SK-N-SH (cell line): Measurements from ENCODE around the gene TOR1A. TPM values are rescaled to one million over a fixed set of nuclear protein-coding genes. Genes with fewer than 3 reads are reported as not detected.

Source experiments
- CTCF ChIA-PET: fragments of 300-600, 350-600 bp; formaldehyde crosslinking; extraction: SDS; loops from one replicate; lab custom pipeline; 2021; lab: Yijun Ruan, JAX
- POLR2A ChIA-PET: fragments of 350-600 bp; sonication (Branson Sonifier 250); formaldehyde crosslinking; extraction: SDS; loops from one replicate; lab custom pipeline; 2020; ENCODE audit warnings: antibody characterized with exemption, inconsistent platforms; lab: Yijun Ruan, JAX
- DNase-seq: peaks from one replicate; pipeline ENCODE4 v3.0.0; 2012
- H2AFZ ChIP-seq: fragments of 200-600 bp; sonication (generic); 2 replicates; pipeline ENCODE4 v1.8.1; 2016; ENCODE audit warnings: antibody characterized with exemption, mild to moderate bottlenecking, low read depth
- H3F3A ChIP-seq: fragments of 200-600 bp; sonication (generic); replicated peaks from 2 replicates; pipeline ENCODE3; 2016; ENCODE audit warnings: antibody characterized with exemption, mild to moderate bottlenecking; ENCODE audit not compliant: insufficient read depth
- H3K27ac ChIP-seq, 2 experiments: fragments of 200-500 bp in 1 of 2; fragments of 200-600 bp in 1 of 2; sonication (Bioruptor generic) in 1 of 2; sonication (generic), shearing (Covaris generic) in 1 of 2; 2 replicates each; pipeline versions ENCODE4 v1.5.1 to v1.6.1; 2014 to 2016; ENCODE audit warnings: low read depth in 2 of 2, inconsistent platforms in 1 of 2, low read length in 1 of 2, mild to moderate bottlenecking in 1 of 2, mixed read lengths in 1 of 2
- H3K27me3 ChIP-seq: fragments of 200-600 bp; sonication (generic), shearing (Covaris generic); 2 replicates; pipeline ENCODE4 v1.6.1; 2016; ENCODE audit warnings: mixed run types; ENCODE audit not compliant: insufficient read depth
- H3K36me3 ChIP-seq, 2 experiments: fragments of 200-500 bp in 1 of 2; fragments of 200-600 bp in 1 of 2; sonication (Bioruptor generic) in 1 of 2; sonication (generic) in 1 of 2; replicated peaks in 1 of 2; 2 replicates each; pipeline versions ENCODE3 to v1.5.1; 2014 to 2016; ENCODE audit warnings: low read length in 1 of 2, mild to moderate bottlenecking in 1 of 2; ENCODE audit not compliant: insufficient read depth in 2 of 2, control insufficient read depth in 1 of 2
- H3K4me1 ChIP-seq, 2 experiments: fragments of 200-500 bp in 1 of 2; fragments of 200-600 bp in 1 of 2; sonication (Bioruptor generic) in 1 of 2; sonication (generic), shearing (Covaris generic) in 1 of 2; 2 replicates each; pipeline versions ENCODE4 v1.5.1 to v1.6.1; 2014 to 2016; ENCODE audit warnings: low read depth in 1 of 2, low read length in 1 of 2, mixed run types in 1 of 2; ENCODE audit not compliant: insufficient read depth in 2 of 2, control insufficient read depth in 1 of 2
- H3K4me2 ChIP-seq: fragments of 200-600 bp; sonication (generic), shearing (Covaris generic); 2 replicates; pipeline ENCODE4 v1.6.1; 2017; ENCODE audit warnings: mixed run types
- H3K4me3 ChIP-seq, 2 experiments: fragments of 200-500 bp in 1 of 2; fragments of 200-600 bp in 1 of 2; sonication (Bioruptor generic) in 1 of 2; sonication (generic), shearing (Covaris generic) in 1 of 2; 2 replicates each; pipeline versions ENCODE4 v1.5.1 to v1.8.1; 2014 to 2016; ENCODE audit warnings: low read depth in 2 of 2, inconsistent platforms in 1 of 2, low read length in 1 of 2, mild to moderate bottlenecking in 1 of 2, mixed read lengths in 1 of 2, moderate library complexity in 1 of 2
- H3K79me2 ChIP-seq: fragments of 200-600 bp; sonication (generic); 2 replicates; pipeline ENCODE4 v1.8.1; 2017; ENCODE audit warnings: mild to moderate bottlenecking; ENCODE audit not compliant: insufficient read depth
- H3K9ac ChIP-seq: fragments of 200-600 bp; sonication (generic); 2 replicates; pipeline ENCODE4 v1.6.1; 2017; ENCODE audit warnings: mixed run types
- H3K9me2 ChIP-seq: fragments of 200-600 bp; sonication (generic); 2 replicates; pipeline ENCODE4 v1.6.1; 2017; ENCODE audit warnings: mixed run types
- H3K9me3 ChIP-seq: fragments of 200-600 bp; sonication (generic); 2 replicates; pipeline ENCODE4 v1.6.1; 2017; ENCODE audit warnings: mixed run types, mild to moderate bottlenecking, moderate library complexity
- H4K20me1 ChIP-seq: fragments of 200-600 bp; sonication (generic); 2 replicates; pipeline ENCODE4 v1.6.1; 2017; ENCODE audit warnings: mild to moderate bottlenecking, mixed run types; ENCODE audit not compliant: insufficient read depth
- CHD2 ChIP-seq: fragments of 150-350 bp; IDR thresholded peaks from 2 replicates; pipeline ENCODE4 v1.6.1; 2018; ENCODE audit warnings: low read length; ENCODE audit not compliant: partially characterized antibody
- CTCF ChIP-seq: fragments of 200-600 bp; sonication (generic); IDR thresholded peaks from 2 replicates; pipeline ENCODE4 v1.6.1; 2017; ENCODE audit warnings: antibody characterized with exemption, mild to moderate bottlenecking, moderate library complexity
- ELF1 ChIP-seq: IDR thresholded peaks from 2 replicates; pipeline ENCODE4 v1.4.0; 2012
- EZH2phosphoT487 ChIP-seq: fragments of 200-600 bp; sonication (generic); IDR thresholded peaks from 2 replicates; pipeline ENCODE4 v1.6.1; 2017; ENCODE audit warnings: low read depth, mixed run types, mild to moderate bottlenecking, antibody characterized with exemption, moderate library complexity, borderline replicate concordance
- FOXJ3 ChIP-seq: sonication (generic); formaldehyde crosslinking; IDR thresholded peaks from 2 replicates; pipeline ENCODE4 v1.5.1; 2020; ENCODE audit warnings: mild to moderate bottlenecking, missing genetic modification reagents
- GABPA ChIP-seq: IDR thresholded peaks from 2 replicates; pipeline ENCODE4 v1.4.0; 2012; ENCODE audit warnings: low read depth, mild to moderate bottlenecking
- IRF3 ChIP-seq: fragments of 150-350 bp; IDR thresholded peaks from 2 replicates; pipeline ENCODE4 v1.6.1; 2016; ENCODE audit warnings: mild to moderate bottlenecking, low read depth, low read length
- MAX ChIP-seq: IDR thresholded peaks from 2 replicates; pipeline ENCODE4 v1.4.0; 2012; ENCODE audit warnings: low read depth
- MXI1 ChIP-seq: IDR thresholded peaks from 2 replicates; pipeline ENCODE4 v1.6.1; 2012; ENCODE audit warnings: mild to moderate bottlenecking, low read depth, low read length, improper control_type of control experiment
- NRF1 ChIP-seq: IDR thresholded peaks from 2 replicates; pipeline ENCODE4 v1.6.1; 2012; ENCODE audit warnings: low read depth, mild to moderate bottlenecking, low read length
- POLR2AphosphoS5 ChIP-seq: IDR thresholded peaks from 2 replicates; pipeline ENCODE4 v1.6.1; 2012; ENCODE audit warnings: low read depth, low read length
- RCOR1 ChIP-seq: fragments of 150-350 bp; IDR thresholded peaks from 2 replicates; pipeline ENCODE4 v1.6.1; 2017; ENCODE audit warnings: antibody characterized with exemption, low read length
- RFX5 ChIP-seq: IDR thresholded peaks from 2 replicates; pipeline ENCODE4 v1.6.1; 2012; ENCODE audit warnings: mild to moderate bottlenecking, improper control_type of control experiment, low read length
- RXRA ChIP-seq: IDR thresholded peaks from 2 replicates; pipeline ENCODE4 v1.4.0; 2012; ENCODE audit warnings: low read depth, mild to moderate bottlenecking, borderline replicate concordance
- SMC3 ChIP-seq: IDR thresholded peaks from 2 replicates; pipeline ENCODE4 v1.6.1; 2012; ENCODE audit warnings: low read depth, low read length, improper control_type of control experiment
- TAF1 ChIP-seq: IDR thresholded peaks from 2 replicates; pipeline ENCODE4 v1.6.1; 2012; ENCODE audit warnings: low read depth, mild to moderate bottlenecking, low read length, moderate library complexity, borderline replicate concordance
- TCF12 ChIP-seq: IDR thresholded peaks from 2 replicates; pipeline ENCODE4 v1.4.0; 2012
- TEAD4 ChIP-seq: IDR thresholded peaks from 2 replicates; pipeline ENCODE4 v1.4.0; 2012; ENCODE audit warnings: mild to moderate bottlenecking, borderline replicate concordance; ENCODE audit not compliant: insufficient read depth
- USF1 ChIP-seq: IDR thresholded peaks from 2 replicates; pipeline ENCODE4 v1.4.0; 2012; ENCODE audit warnings: low read depth, borderline replicate concordance
- YY1 ChIP-seq: IDR thresholded peaks from 2 replicates; pipeline ENCODE4 v1.4.0; 2012; ENCODE audit warnings: low read depth, mild to moderate bottlenecking
- WGBS: methylation state at CpG from one replicate; pipeline ENCODE4 v1.1.6; 2017; ENCODE audit warnings: low lambda C conversion rate; 5-methylcytosine and 5-hydroxymethylcytosine counted together
- polyA plus RNA-seq, 3 experiments: library from polyadenylated mRNA; depleted of rRNA; stranded (reverse); fragments of >200 nt; gene quantifications; 2 replicates each; pipeline ENCODE4 v1.2.3, GENCODE V29; 2012

Gene TOR1A
- polyA plus RNA-seq, 1 of the 3 experiments (the other 2 are of a cell fraction), result 85.3 TPM

- POLR2A ChIA-PET, result interaction anchor here (0.6 kb wide), 1 partner anchor 920 kb away, joined by 3 read pairs; no protein-coding TSS in a partner anchor
- H3K36me3 ChIP-seq, result peaks cover 10 to 63% of the 10 kb centered on the region in 2 experiments
- WGBS, result 78% methylated on average over 2 of the region's 3 CpGs
Observed at GRCh38 chr9:129853614-129854013, 29.7 kb upstream of the TOR1A start.

More at GRCh38 chr9:129853614-129854013, 29.7 kb upstream of the TOR1A start:
- DNase-seq, result no peak
- H3K9me3 ChIP-seq, result no peaks in the 10 kb centered on the region
- no peaks in the 10 kb centered on the region for H4K20me1 ChIP-seq
- H3K4me2 ChIP-seq, result no peak overlapping the region
- CTCF ChIA-PET, result interaction anchor here (1.4 kb wide), 1 partner anchor 13 kb away, joined by 4 read pairs; no protein-coding TSS in a partner anchor
- TF ChIP-seq TAF1, result no peak
- TF ChIP-seq TEAD4, result no peak
- TF ChIP-seq CHD2, result no peak
- no peak for TF ChIP-seq SMC3
- TF ChIP-seq CTCF, result no peak
- TF ChIP-seq RCOR1, result no peak
- TF ChIP-seq EZH2phosphoT487, result no peak
- TF ChIP-seq IRF3, result no peak
- TF ChIP-seq RXRA, result no peak
- no peak for TF ChIP-seq TCF12
- TF ChIP-seq GABPA, result no peak
- TF ChIP-seq MXI1, result no peak
- no peak for TF ChIP-seq YY1
- TF ChIP-seq USF1, result no peak
- TF ChIP-seq FOXJ3 (CRISPR knock-in tag), result no peak
- no peak for TF ChIP-seq MAX
- TF ChIP-seq POLR2AphosphoS5, result no peak
- no peak for TF ChIP-seq NRF1
- TF ChIP-seq ELF1, result no peak
- no peak for TF ChIP-seq RFX5
- peaks cover 0 to 38% of the 10 kb centered on the region in 2 experiments; a peak in 2 of 4 replicates for H3K4me1 ChIP-seq
- H2AFZ ChIP-seq, result no peak overlapping the region
- peak overlapping the region in 1 of 2 experiments; percentile 96; a peak in 2 of 4 replicates for H3K27ac ChIP-seq
- no peaks in the 10 kb centered on the region for H3K79me2 ChIP-seq
- peaks cover 3% of the 10 kb centered on the region for H3F3A ChIP-seq
- H3K4me3 ChIP-seq, result no peak overlapping the region
- H3K9me2 ChIP-seq, result no peaks in the 10 kb centered on the region
- H3K9ac ChIP-seq, result no peak overlapping the region
- H3K27me3 ChIP-seq, result no peaks in the 10 kb centered on the region
